Caco-2 (cell line): Measurements from ENCODE around the gene VWA8. TPM values are rescaled to one million over a fixed set of nuclear protein-coding genes. Genes with fewer than 3 reads are reported as not detected.

ENCODE experiments used
- BruUV-seq: library from RNA; stranded (reverse); fragments of 400-500 nt; replicated peaks from 2 replicates; lab custom pipeline; 2021; lab: Mats Ljungman, UMichigan
- CTCF ChIA-PET: fragments of 300-600 bp; sonication (Branson Sonifier 250); formaldehyde crosslinking; loops from one replicate; lab custom pipeline; 2022; ENCODE audit warnings: antibody characterized with exemption; lab: Charles Lee
- POLR2A ChIA-PET: fragments of 300-600 bp; sonication (Branson Sonifier 250); formaldehyde crosslinking; loops from one replicate; lab custom pipeline; 2022; ENCODE audit warnings: antibody characterized with exemption; lab: Charles Lee
- DNase-seq, 2 experiments: peaks; one replicate each; pipeline versions ENCODE4 v3.0.0 to v3.0.0-alpha.2; 2020 to 2022
- H3K27me3 ChIP-seq: replicated peaks from 2 replicates; pipeline ENCODE4 v1.6.0; 2011; ENCODE audit warnings: low read length; ENCODE audit not compliant: control insufficient read depth, insufficient read depth
- H3K36me3 ChIP-seq: 2 replicates; pipeline ENCODE4 v1.5.1; 2011; ENCODE audit warnings: low read length; ENCODE audit not compliant: control insufficient read depth, insufficient read depth
- H3K4me1 ChIP-seq: fragments of 250-450 bp; sonication (Bioruptor Pico); 2 replicates; pipeline ENCODE4 v1.5.1; 2020; ENCODE audit warnings: mild to moderate bottlenecking
- H3K4me3 ChIP-seq: 2 replicates; pipeline ENCODE4 v1.5.1; 2011; ENCODE audit warnings: low read depth, mild to moderate bottlenecking, control low read depth, low read length
- H3K9me3 ChIP-seq: fragments of 250-450 bp; sonication (Bioruptor Pico); 2 replicates; pipeline ENCODE4 v1.5.1; 2020; ENCODE audit warnings: mild to moderate bottlenecking, moderate library complexity
- H3K27ac Mint-ChIP-seq: one replicate; pipeline ENCODE4 v1.8.0; 2022; ENCODE audit warnings: mixed read lengths; ENCODE audit not compliant: unreplicated experiment
- H3K27me3 Mint-ChIP-seq: one replicate; pipeline ENCODE4 v1.8.0; 2022; ENCODE audit warnings: mixed read lengths; ENCODE audit not compliant: insufficient read depth, unreplicated experiment
- H3K36me3 Mint-ChIP-seq: one replicate; pipeline ENCODE4 v1.8.0; 2022; ENCODE audit warnings: mild to moderate bottlenecking, mixed read lengths; ENCODE audit not compliant: insufficient read depth, unreplicated experiment
- H3K4me1 Mint-ChIP-seq: one replicate; pipeline ENCODE4 v1.8.0; 2022; ENCODE audit warnings: low read depth, mixed read lengths; ENCODE audit not compliant: unreplicated experiment
- H3K4me3 Mint-ChIP-seq: one replicate; pipeline ENCODE4 v1.8.0; 2022; ENCODE audit warnings: mild to moderate bottlenecking, moderate library complexity, mixed read lengths; ENCODE audit not compliant: unreplicated experiment
- H3K9me3 Mint-ChIP-seq: one replicate; pipeline ENCODE4 v1.8.0; 2022; ENCODE audit warnings: mixed read lengths; ENCODE audit not compliant: unreplicated experiment
- intact Hi-C: fragments of 100-400 bp; cut with micrococcal nuclease; formaldehyde crosslinking; loops from one replicate; pipeline ENCODE4 v1.10.0; 2022; ENCODE audit not compliant: unreplicated experiment
- total RNA-seq: library from RNA; stranded (reverse); gene quantifications from 2 replicates; pipeline ENCODE4 v1.2.3, GENCODE V29; 2022
- TF ChIP-seq, protein P1 (sequence below), 2 experiments: fragments of 200-600 bp in 1 of 2; IDR thresholded peaks; 1 replicate in 1 of 2; 2 replicates in 1 of 2; pipeline versions ENCODE4 v1.5.1 to v1.8.0; 2011 to 2022; ENCODE audit warnings: antibody characterized with exemption in 1 of 2, control low read depth in 1 of 2, inconsistent platforms in 1 of 2, low read depth in 1 of 2, low read length in 1 of 2, mild to moderate bottlenecking in 1 of 2, moderate library complexity in 1 of 2; ENCODE audit not compliant: insufficient read depth in 1 of 2, severe bottlenecking in 1 of 2, unreplicated experiment in 1 of 2

VWA8 gene
- total RNA-seq, 1 experiment from 2014 or later, result 20.7 TPM

- Histone ChIP-seq H3K27me3 (no peaks in the 10 kb centered on the region), H3K9me3 (no peaks in the 10 kb centered on the region), H3K4me3 (no peak overlapping the region), H3K36me3 (peaks cover 5% of the 10 kb centered on the region; the same call in 1 of the 2 replicates), H3K4me1 (peaks cover 99% of the 10 kb centered on the region)
- no peaks in the 10 kb centered on the region for H3K27me3 Mint-ChIP-seq
- H3K4me1 Mint-ChIP-seq, result peaks cover 60% of the 10 kb centered on the region
- intact Hi-C loops, result loop anchor here (5.0 kb wide), 2 partner anchors 87 to 198 kb away; no protein-coding TSS in a partner anchor
- CTCF ChIA-PET, result no interaction called here
- H3K9me3 Mint-ChIP-seq, result no peaks in the 10 kb centered on the region
- BruUV-seq, result TSS peak; percentile 23
- DNase-seq, result no peak
- peaks cover 36% of the 10 kb centered on the region for H3K36me3 Mint-ChIP-seq
- peak overlapping the region; percentile 75 for H3K27ac Mint-ChIP-seq
- peak overlapping the region; percentile 10 for H3K4me3 Mint-ChIP-seq
- TF ChIP-seq, protein P1, sequence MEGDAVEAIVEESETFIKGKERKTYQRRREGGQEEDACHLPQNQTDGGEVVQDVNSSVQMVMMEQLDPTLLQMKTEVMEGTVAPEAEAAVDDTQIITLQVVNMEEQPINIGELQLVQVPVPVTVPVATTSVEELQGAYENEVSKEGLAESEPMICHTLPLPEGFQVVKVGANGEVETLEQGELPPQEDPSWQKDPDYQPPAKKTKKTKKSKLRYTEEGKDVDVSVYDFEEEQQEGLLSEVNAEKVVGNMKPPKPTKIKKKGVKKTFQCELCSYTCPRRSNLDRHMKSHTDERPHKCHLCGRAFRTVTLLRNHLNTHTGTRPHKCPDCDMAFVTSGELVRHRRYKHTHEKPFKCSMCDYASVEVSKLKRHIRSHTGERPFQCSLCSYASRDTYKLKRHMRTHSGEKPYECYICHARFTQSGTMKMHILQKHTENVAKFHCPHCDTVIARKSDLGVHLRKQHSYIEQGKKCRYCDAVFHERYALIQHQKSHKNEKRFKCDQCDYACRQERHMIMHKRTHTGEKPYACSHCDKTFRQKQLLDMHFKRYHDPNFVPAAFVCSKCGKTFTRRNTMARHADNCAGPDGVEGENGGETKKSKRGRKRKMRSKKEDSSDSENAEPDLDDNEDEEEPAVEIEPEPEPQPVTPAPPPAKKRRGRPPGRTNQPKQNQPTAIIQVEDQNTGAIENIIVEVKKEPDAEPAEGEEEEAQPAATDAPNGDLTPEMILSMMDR (IDR thresholded peaks at IDR 0.05; ENCODE audit: insufficient read depth in 1 of 2, low read depth in 1 of 2, low read length in 1 of 2, severe bottlenecking in 1 of 2, unreplicated experiment in 1 of 2), result no peak
- POLR2A ChIA-PET, result no interaction called here
These were observed 351.1 kb downstream of the VWA8 start for GRCh38 chr13:41609828-41610227.

DNA sequence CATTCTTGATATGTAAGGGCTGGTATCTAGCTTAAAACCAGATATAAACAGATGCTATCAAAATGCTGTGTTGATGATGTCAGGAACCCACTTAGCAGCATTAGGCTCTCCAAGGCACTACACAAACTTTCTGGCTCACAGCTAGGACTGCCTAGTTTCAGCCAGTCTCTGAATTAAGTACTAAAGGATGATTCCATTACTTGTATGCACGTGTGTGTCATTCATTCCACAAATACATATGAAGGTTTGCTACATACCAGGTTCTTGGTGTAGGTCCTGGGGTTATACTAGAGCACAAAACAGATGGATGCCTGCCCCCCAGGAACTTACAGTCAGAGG, 352.1 kb downstream of the VWA8 start:
- H3K9me3 ChIP-seq, result no peaks in the 10 kb centered on the region
- peaks cover 99% of the 10 kb centered on the region for H3K4me1 ChIP-seq
- CTCF ChIA-PET, result interaction anchor here (1.2 kb wide), 1 partner anchor 44 kb away, joined by 3 read pairs; no protein-coding TSS in a partner anchor
- POLR2A ChIA-PET, result no interaction called here
- H3K36me3 Mint-ChIP-seq, result peaks cover 36% of the 10 kb centered on the region
- BruUV-seq, result no TSS peak
- H3K27ac Mint-ChIP-seq, result peak overlapping the region; percentile 75
- no peaks in the 10 kb centered on the region for H3K27me3 Mint-ChIP-seq
- no peaks in the 10 kb centered on the region for H3K27me3 ChIP-seq
- intact Hi-C loops, result no loop called here
- no peak overlapping the region for H3K4me3 ChIP-seq
- TF ChIP-seq, protein P1 (IDR thresholded peaks at IDR 0.05; ENCODE audit: insufficient read depth in 1 of 2, low read depth in 1 of 2, low read length in 1 of 2, severe bottlenecking in 1 of 2, unreplicated experiment in 1 of 2), result no peak
- DNase-seq, result no peak
- H3K4me1 Mint-ChIP-seq, result peaks cover 55% of the 10 kb centered on the region
- no peak overlapping the region for H3K4me3 Mint-ChIP-seq
- no peaks in the 10 kb centered on the region for H3K9me3 Mint-ChIP-seq
- no peaks in the 10 kb centered on the region for H3K36me3 ChIP-seq

- no TSS peak for BruUV-seq
- H3K4me3 Mint-ChIP-seq, result no peak overlapping the region
- intact Hi-C loops, result no loop called here
- ChIA-PET CTCF (interaction anchor here (1.2 kb wide), 1 partner anchor 45 kb away, joined by 3 read pairs; no protein-coding TSS in a partner anchor), POLR2A (interaction anchor here (0.8 to 1.8 kb wide), 2 partner anchors 14 to 37 kb away, joined by 3 to 5 read pairs; no protein-coding TSS in a partner anchor)
- TF ChIP-seq, protein P1 (IDR thresholded peaks at IDR 0.05; ENCODE audit: insufficient read depth in 1 of 2, low read depth in 1 of 2, low read length in 1 of 2, severe bottlenecking in 1 of 2, unreplicated experiment in 1 of 2), result no peak
- peak overlapping the region; percentile 75 for H3K27ac Mint-ChIP-seq
- Histone ChIP-seq H3K9me3 (no peaks in the 10 kb centered on the region), H3K4me3 (no peak overlapping the region), H3K27me3 (no peaks in the 10 kb centered on the region), H3K36me3 (no peaks in the 10 kb centered on the region), H3K4me1 (peaks cover 99% of the 10 kb centered on the region)
- no peak for DNase-seq
- H3K36me3 Mint-ChIP-seq, result peaks cover 32% of the 10 kb centered on the region
- H3K9me3 Mint-ChIP-seq, result no peaks in the 10 kb centered on the region
- peaks cover 55% of the 10 kb centered on the region for H3K4me1 Mint-ChIP-seq
- no peaks in the 10 kb centered on the region for H3K27me3 Mint-ChIP-seq
These were observed 352.6 kb downstream of the VWA8 start for GRCh38 chr13:41608111-41608838.
